Adrenal gland (tissue), 12 donors: ENCODE data around the gene SDHC. TPM values are rescaled to one million over a fixed set of nuclear protein-coding genes. Genes with fewer than 3 reads are reported as not detected.
"Not testable (repeated sequence)": the region's sequence is repeated elsewhere in the genome, so short reads cannot be mapped to it uniquely, and the experiment has no call there.

Source experiments
- DNase-seq, 7 donors: peaks; one replicate each; pipeline ENCODE4 v3.0.0-alpha.2; 2019 to 2020
- H3K27ac ChIP-seq, 5 donors: fragments of 200-600 bp; sonication (generic) in 4 of 5; 1 replicate in 3 of 5; 2 replicates in 2 of 5; pipeline versions ENCODE4 v1.5.1 to v1.8.0; 2016 to 2020; ENCODE audit warnings: mild to moderate bottlenecking in 1 of 5
- H3K27me3 ChIP-seq: fragments of 200-600 bp; 2 replicates; pipeline ENCODE4 v1.8.0; 2021
- H3K36me3 ChIP-seq, 2 donors: fragments of 200-600 bp; replicated peaks in 1 of 2; 1 replicate in 1 of 2; 2 replicates in 1 of 2; pipeline versions ENCODE4 v1.5.1 to v1.8.0; 2018 to 2022
- H3K4me1 ChIP-seq, 2 donors: fragments of 200-600 bp; replicated peaks in 1 of 2; 1 replicate in 1 of 2; 2 replicates in 1 of 2; pipeline versions ENCODE4 v1.5.1 to v1.8.0; 2018 to 2021
- H3K4me3 ChIP-seq, 4 donors: fragments of 200-600 bp; sonication (generic) in 3 of 4; one replicate each; pipeline ENCODE4 v1.5.1; 2016 to 2018
- H3K9me3 ChIP-seq, 3 donors: fragments of 200-600 bp; sonication (generic) in 1 of 3; replicated peaks in 1 of 3; 1 replicate in 2 of 3; 2 replicates in 1 of 3; pipeline versions ENCODE4 v1.5.1 to v1.8.0; 2016 to 2021
- POLR2A ChIP-seq, 2 donors: fragments of 450-650 bp; IDR thresholded peaks; one replicate each; pipeline ENCODE4 v1.6.1; 2017; ENCODE audit warnings: antibody characterized with exemption in 2 of 2, mild to moderate bottlenecking in 2 of 2, moderate library complexity in 1 of 2
- WGBS, 4 donors: extraction: QIAGEN DNeasy Blood & Tissue Kit in 2 of 4; methylation state at CpG; one replicate each; pipeline versions ENCODE4 v1.1.5 to v1.1.7; 2013 to 2017; 5-methylcytosine and 5-hydroxymethylcytosine counted together
- intact Hi-C, 2 donors: fragments of 100-400 bp; cut with DNase I; formaldehyde crosslinking; loops; one replicate each; pipeline versions ENCODE4 v1.14.1 to v1.15.0; 2022 to 2023
- polyA plus RNA-seq, 3 donors: library from polyadenylated mRNA; stranded (reverse); fragments of 200-250 nt in 2 of 3; fragments of 350-450 nt in 1 of 3; fragmentation: Illumina TruSeq in 1 of 3; extraction: RNeasy Lipid Tissue Mini Kit (QIAGEN cat#74804) in 1 of 3; gene quantifications; one replicate each; pipeline ENCODE4 v1.2.3, GENCODE V29; 2013 to 2014
- small RNA-seq, 2 donors: library from RNA; depleted of rRNA; stranded (forward); fragments of <200 nt; gene quantifications; one replicate each; pipeline ENCODE3, GENCODE V24; 2016
- total RNA-seq, 9 donors: library from RNA; depleted of rRNA in 4 of 9; stranded (reverse); fragments of >200 nt in 4 of 9; fragments of 120-200 nt in 1 of 9; fragmentation: NEBNext Ultra II Directional in 1 of 9; extraction: Animal tissue kit (Norgen Biotek cat#: 25700) in 1 of 9; gene quantifications; one replicate each; pipeline versions ENCODE4 v1.1.0 to v1.2.4, GENCODE V29; 2013 to 2023
- TF ChIP-seq, protein P1 (sequence below), 6 experiments: fragments of 450-650 bp in 4 of 6; fragments of 200-600 bp in 2 of 6; sonication (generic) in 1 of 6; IDR thresholded peaks; 1 replicate in 5 of 6; 2 replicates in 1 of 6; pipeline versions ENCODE4 v1.5.1 to v1.8.0; 2016 to 2021; ENCODE audit warnings: antibody characterized with exemption in 6 of 6, mild to moderate bottlenecking in 2 of 6, moderate library complexity in 1 of 6
- donor health status: healthy with polysubstance abuse.
- donor health status: Bipolar disorder and iron deficiency.
- donor health status: DM: yes; HTN: yes; CAD: no.
- donor health status: DM: no; HTN: no; CAD: no.
- donor health status: DM: no; HTN: no; CAD: no.
- donor health status: DM: yes; HTN: yes; CAD: no.

SDHC gene
- total and polyA plus RNA-seq, 12 donors = 45.0 to 434 (median 253) TPM

- Histone ChIP-seq H3K4me1 (no peaks in the 10 kb centered on the region), H3K4me3 (no peak overlapping the region), H3K36me3 (no peaks in the 10 kb centered on the region), H3K9me3 (no peaks in the 10 kb centered on the region), H3K27me3 (no peaks in the 10 kb centered on the region), H3K27ac (no peak overlapping the region)
- intact Hi-C loops = no loop called here
- WGBS, 4 donors = 83 to 87% (median 86%) methylated on average over 6 of the region's 6 CpGs
- no peak for DNase-seq
- TF ChIP-seq, protein P1, sequence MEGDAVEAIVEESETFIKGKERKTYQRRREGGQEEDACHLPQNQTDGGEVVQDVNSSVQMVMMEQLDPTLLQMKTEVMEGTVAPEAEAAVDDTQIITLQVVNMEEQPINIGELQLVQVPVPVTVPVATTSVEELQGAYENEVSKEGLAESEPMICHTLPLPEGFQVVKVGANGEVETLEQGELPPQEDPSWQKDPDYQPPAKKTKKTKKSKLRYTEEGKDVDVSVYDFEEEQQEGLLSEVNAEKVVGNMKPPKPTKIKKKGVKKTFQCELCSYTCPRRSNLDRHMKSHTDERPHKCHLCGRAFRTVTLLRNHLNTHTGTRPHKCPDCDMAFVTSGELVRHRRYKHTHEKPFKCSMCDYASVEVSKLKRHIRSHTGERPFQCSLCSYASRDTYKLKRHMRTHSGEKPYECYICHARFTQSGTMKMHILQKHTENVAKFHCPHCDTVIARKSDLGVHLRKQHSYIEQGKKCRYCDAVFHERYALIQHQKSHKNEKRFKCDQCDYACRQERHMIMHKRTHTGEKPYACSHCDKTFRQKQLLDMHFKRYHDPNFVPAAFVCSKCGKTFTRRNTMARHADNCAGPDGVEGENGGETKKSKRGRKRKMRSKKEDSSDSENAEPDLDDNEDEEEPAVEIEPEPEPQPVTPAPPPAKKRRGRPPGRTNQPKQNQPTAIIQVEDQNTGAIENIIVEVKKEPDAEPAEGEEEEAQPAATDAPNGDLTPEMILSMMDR (IDR thresholded peaks at IDR 0.05) = no peak
- TF ChIP-seq POLR2A (IDR thresholded peaks at IDR 0.05) = no peak
These were observed 93.3 kb downstream of the SDHC start for GRCh38 chr1:161407451-161407985.

DNA sequence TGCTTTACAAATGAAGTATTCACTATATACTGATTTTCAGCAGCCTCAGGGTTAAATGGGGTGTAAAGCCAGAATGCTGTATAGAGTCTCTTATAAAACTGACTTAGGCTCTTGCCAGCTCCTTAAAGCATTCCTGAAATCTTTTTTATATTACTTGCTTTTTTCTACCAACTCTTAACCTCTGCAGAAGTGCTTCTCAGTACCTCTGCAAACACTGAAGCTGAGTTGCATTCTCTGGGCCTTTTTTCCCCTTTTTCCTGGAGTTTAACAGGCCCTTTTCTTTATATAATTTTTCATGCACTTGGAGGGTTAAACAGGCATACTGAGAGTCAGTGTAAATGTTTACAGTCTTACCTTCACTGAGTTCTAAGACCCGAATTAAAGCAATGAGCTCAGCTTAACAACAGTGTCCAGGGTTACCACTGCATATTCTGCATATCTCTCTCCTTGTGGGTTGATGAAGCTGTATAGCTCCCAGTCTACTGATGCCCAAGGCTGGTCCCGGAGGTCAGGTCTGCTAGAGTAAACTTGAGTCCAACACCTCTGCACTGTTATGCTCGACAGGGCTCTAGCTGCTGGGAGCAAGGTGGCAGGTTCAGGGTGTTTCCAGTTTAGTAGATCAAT lies 94.4 kb downstream of the SDHC start:
- 77 to 96% (median 83%) methylated on average over 2 to 3 of the region's 3 CpGs for WGBS, 4 donors
- Histone ChIP-seq H3K4me1 (no peaks in the 10 kb centered on the region), H3K4me3 (no peak overlapping the region), H3K9me3 (no peaks in the 10 kb centered on the region), H3K27me3 (no peaks in the 10 kb centered on the region), H3K36me3 (no peaks in the 10 kb centered on the region), H3K27ac (no peak overlapping the region)
- no peak for DNase-seq
- intact Hi-C loops = no loop called here
- no peak for TF ChIP-seq POLR2A (IDR thresholded peaks at IDR 0.05)
- TF ChIP-seq, protein P1 (IDR thresholded peaks at IDR 0.05) = no peak

DNA sequence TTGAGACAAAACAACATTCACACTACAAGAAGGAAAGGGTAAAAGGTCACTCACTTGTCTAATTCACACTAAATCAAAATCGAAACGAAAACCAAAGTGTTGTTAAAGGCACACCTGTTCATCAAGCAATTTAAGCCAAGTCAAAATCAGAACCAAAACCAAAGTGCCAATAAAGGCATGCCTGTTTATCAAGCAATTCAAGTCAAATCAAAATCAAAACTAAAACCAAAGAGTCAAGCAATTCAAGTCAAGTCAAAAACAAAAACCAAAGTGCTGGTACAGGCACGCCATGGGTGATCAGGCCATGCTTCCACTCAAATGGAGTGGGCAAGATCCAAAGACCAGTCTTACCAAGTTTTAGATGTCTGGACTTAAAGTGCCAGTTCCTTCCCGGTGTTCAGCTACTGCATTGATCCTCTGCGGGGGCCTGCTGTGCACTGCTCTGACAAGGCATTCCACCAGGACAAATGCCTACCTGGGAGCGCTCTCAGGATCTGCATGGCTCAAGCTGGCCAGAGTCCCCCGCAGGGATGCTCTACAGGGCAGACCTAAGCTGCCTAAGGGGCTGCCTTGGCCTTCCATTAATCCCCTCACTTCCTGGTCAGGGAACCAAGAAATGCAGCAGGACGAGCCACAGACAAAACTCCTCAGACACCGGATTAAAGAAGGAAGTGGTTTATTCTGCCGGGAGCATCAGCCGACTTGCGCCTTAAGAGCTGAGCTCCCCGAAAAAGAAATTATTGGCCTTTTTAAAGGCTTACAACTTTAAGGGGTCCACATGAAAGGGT lies 95.9 kb downstream of the SDHC start:
- H3K27ac ChIP-seq, H3K36me3 ChIP-seq, H3K9me3 ChIP-seq, intact Hi-C loops, H3K4me1 ChIP-seq, DNase-seq, H3K4me3 ChIP-seq, H3K27me3 ChIP-seq: not testable (repeated sequence)
- 86 to 90% (median 89%) methylated on average over 10 to 13 of the region's 13 CpGs for WGBS, 4 donors

GRCh38 chr1:161410636-161410970 lies 96.4 kb downstream of the SDHC start:
- DNase-seq, H3K36me3 ChIP-seq, intact Hi-C loops, H3K9me3 ChIP-seq, H3K4me3 ChIP-seq, H3K27ac ChIP-seq, H3K4me1 ChIP-seq, H3K27me3 ChIP-seq: not testable (repeated sequence)
- WGBS, 4 donors = 72 to 83% (median 76%) methylated on average over 4 of the region's 4 CpGs

Small RNA genes within 50 kb of the gene (small RNA-seq; reads per million reads assigned to genes)
- gene AL592295.2 (0 reads per million in 2 donors), gene RNU6-481P (0 reads per million in 2 donors)

Other genes with a start within 250 kb of the SDHC start
- 10 to 100 TPM in 5 of 9 donors, 1 to 10 TPM in 3, under 1 TPM in 1; 0.89 to 15.7 (median 10.1) TPM for gene ARHGAP30, start 244.5 kb upstream of the SDHC start, total RNA-seq
- gene ARHGAP30, start 244.5 kb upstream of the SDHC start, polyA plus RNA-seq = 10 to 100 TPM in 1 of 3 donors, 1 to 10 TPM in 2; 3.7 to 17.5 (median 4.5) TPM
- gene NECTIN4, start 224.8 kb upstream of the SDHC start, total RNA-seq = under 1 TPM in 1 of 9 donors, not detected in 8; 0.06 TPM
- under 1 TPM in 1 of 3 donors, not detected in 2; 0.10 TPM for gene NECTIN4, start 224.8 kb upstream of the SDHC start, polyA plus RNA-seq
- 10 to 100 TPM in 7 of 9 donors, 1 to 10 TPM in 2; 5.2 to 28.1 (median 19.4) TPM for gene KLHDC9, start 216.0 kb upstream of the SDHC start, total RNA-seq
- gene KLHDC9, start 216.0 kb upstream of the SDHC start, polyA plus RNA-seq = 10 to 100 TPM in 2 of 3 donors, 1 to 10 TPM in 1; 5.5 to 25.4 (median 24.4) TPM
- 100 to 1,000 TPM in 1 of 9 donors, 10 to 100 TPM in 8; 33.6 to 103 (median 52.4) TPM for gene PFDN2, start 196.3 kb upstream of the SDHC start, total RNA-seq
- 100 to 1,000 TPM in 2 of 3 donors, 10 to 100 TPM in 1; 85.9 to 452 (median 363) TPM for gene PFDN2, start 196.3 kb upstream of the SDHC start, polyA plus RNA-seq
- 100 to 1,000 TPM in 6 of 9 donors, 10 to 100 TPM in 3; 77.1 to 122 (median 106) TPM for gene NIT1, start 196.3 kb upstream of the SDHC start, total RNA-seq
- gene NIT1, start 196.3 kb upstream of the SDHC start, polyA plus RNA-seq = 100 to 1,000 TPM in 1 of 3 donors, 10 to 100 TPM in 2; 72.2 to 147 (median 88.6) TPM
- gene DEDD, start 181.7 kb upstream of the SDHC start, total RNA-seq = 10 to 100 TPM; 22.0 to 38.2 (median 31.5) TPM
- gene DEDD, start 181.7 kb upstream of the SDHC start, polyA plus RNA-seq = 10 to 100 TPM; 30.9 to 35.0 (median 33.1) TPM
- gene UFC1, start 160.4 kb upstream of the SDHC start, total RNA-seq = 100 to 1,000 TPM in 6 of 9 donors, 10 to 100 TPM in 3; 59.0 to 127 (median 106) TPM
- 100 to 1,000 TPM; 121 to 166 (median 126) TPM for gene UFC1, start 160.4 kb upstream of the SDHC start, polyA plus RNA-seq
- gene USP21, start 154.9 kb upstream of the SDHC start, total RNA-seq = 10 to 100 TPM; 12.0 to 44.0 (median 27.5) TPM
- gene USP21, start 154.9 kb upstream of the SDHC start, polyA plus RNA-seq = 10 to 100 TPM; 19.3 to 44.9 (median 41.5) TPM
- 10 to 100 TPM; 19.4 to 56.2 (median 36.1) TPM for gene PPOX, start 148.0 kb upstream of the SDHC start, total RNA-seq
- 100 to 1,000 TPM in 2 of 3 donors, 10 to 100 TPM in 1; 13.2 to 268 (median 150) TPM for gene PPOX, start 148.0 kb upstream of the SDHC start, polyA plus RNA-seq
- 10 to 100 TPM; 25.8 to 38.8 (median 30.0) TPM for gene B4GALT3, start 136.9 kb upstream of the SDHC start, total RNA-seq
- gene B4GALT3, start 136.9 kb upstream of the SDHC start, polyA plus RNA-seq = 10 to 100 TPM; 21.9 to 35.9 (median 26.6) TPM
- 10 to 100 TPM in 6 of 9 donors, 1 to 10 TPM in 2, under 1 TPM in 1; 0.67 to 29.2 (median 10.3) TPM for gene ADAMTS4, start 115.3 kb upstream of the SDHC start, total RNA-seq
- gene ADAMTS4, start 115.3 kb upstream of the SDHC start, polyA plus RNA-seq = 10 to 100 TPM in 1 of 3 donors, 1 to 10 TPM in 2; 1.7 to 16.1 (median 9.3) TPM
- 100 to 1,000 TPM; 133 to 305 (median 191) TPM for gene NDUFS2, start 112.0 kb upstream of the SDHC start, total RNA-seq
- gene NDUFS2, start 112.0 kb upstream of the SDHC start, polyA plus RNA-seq = 100 to 1,000 TPM in 1 of 3 donors, 10 to 100 TPM in 2; 78.3 to 175 (median 99.2) TPM
- gene FCER1G, start 99.1 kb upstream of the SDHC start, total RNA-seq = 100 to 1,000 TPM in 4 of 9 donors, 10 to 100 TPM in 4, 1 to 10 TPM in 1; 5.5 to 239 (median 79.4) TPM
- 100 to 1,000 TPM; 127 to 232 (median 180) TPM for gene FCER1G, start 99.1 kb upstream of the SDHC start, polyA plus RNA-seq
- gene APOA2, start 90.8 kb upstream of the SDHC start, total RNA-seq = 1 to 10 TPM in 2 of 9 donors, under 1 TPM in 2, not detected in 5; 0.55 to 2.0 (median 1.0) TPM
- gene APOA2, start 90.8 kb upstream of the SDHC start, polyA plus RNA-seq = 1 to 10 TPM in 1 of 3 donors, not detected in 2; 4.1 TPM
- gene TOMM40L, start 88.3 kb upstream of the SDHC start, total RNA-seq = 10 to 100 TPM in 6 of 9 donors, 1 to 10 TPM in 3; 7.0 to 18.4 (median 12.1) TPM
- 10 to 100 TPM in 2 of 3 donors, 1 to 10 TPM in 1; 7.2 to 13.2 (median 10.1) TPM for gene TOMM40L, start 88.3 kb upstream of the SDHC start, polyA plus RNA-seq
- gene NR1I3, start 76.2 kb upstream of the SDHC start, total RNA-seq = under 1 TPM in 1 of 9 donors, not detected in 8; 0.50 TPM
- under 1 TPM in 1 of 3 donors, not detected in 2; 0.16 TPM for gene NR1I3, start 76.2 kb upstream of the SDHC start, polyA plus RNA-seq
- gene PCP4L1, start 55.6 kb upstream of the SDHC start, total RNA-seq = under 1 TPM in 4 of 9 donors, not detected in 5; 0.11 to 0.39 (median 0.33) TPM
- gene PCP4L1, start 55.6 kb upstream of the SDHC start, polyA plus RNA-seq = under 1 TPM in 2 of 3 donors, not detected in 1; 0.13 to 0.27 TPM
- 10 to 100 TPM in 1 of 9 donors, 1 to 10 TPM in 6, under 1 TPM in 2; 0.66 to 10.3 (median 3.1) TPM for gene MPZ, start 4.4 kb upstream of the SDHC start, total RNA-seq
- gene MPZ, start 4.4 kb upstream of the SDHC start, polyA plus RNA-seq = 1 to 10 TPM; 4.1 to 9.5 (median 7.9) TPM
- gene CFAP126, start 53.5 kb downstream of the SDHC start, total RNA-seq = under 1 TPM in 1 of 9 donors, not detected in 8; 0.28 TPM
- gene CFAP126, start 53.5 kb downstream of the SDHC start, polyA plus RNA-seq = under 1 TPM in 1 of 3 donors, not detected in 2; 0.29 TPM
- gene FCGR2A, start 191.1 kb downstream of the SDHC start, total RNA-seq = 100 to 1,000 TPM in 5 of 9 donors, 10 to 100 TPM in 3, 1 to 10 TPM in 1; 6.5 to 120 (median 109) TPM
- 10 to 100 TPM; 21.2 to 72.5 (median 23.7) TPM for gene FCGR2A, start 191.1 kb downstream of the SDHC start, polyA plus RNA-seq
- 1 to 10 TPM in 8 of 9 donors, under 1 TPM in 1; 0.61 to 8.0 (median 3.5) TPM for gene HSPA6, start 210.2 kb downstream of the SDHC start, total RNA-seq
- gene HSPA6, start 210.2 kb downstream of the SDHC start, polyA plus RNA-seq = 10 to 100 TPM in 1 of 3 donors, 1 to 10 TPM in 1, under 1 TPM in 1; 0.92 to 12.8 (median 4.7) TPM
- 100 to 1,000 TPM in 6 of 9 donors, 10 to 100 TPM in 2, 1 to 10 TPM in 1; 3.1 to 184 (median 124) TPM for gene FCGR3A, start 235.4 kb downstream of the SDHC start, total RNA-seq
- 100 to 1,000 TPM in 1 of 3 donors, 10 to 100 TPM in 2; 18.1 to 103 (median 30.1) TPM for gene FCGR3A, start 235.4 kb downstream of the SDHC start, polyA plus RNA-seq